ENCODE measurements around the gene SLX4IP. TPM values are rescaled to one million over a fixed set of nuclear protein-coding genes. Genes with fewer than 3 reads are reported as not detected.
A peak's percentile ranks its signal among the peaks of the same experiment; 100 is the strongest.

The SLX4IP gene
- total RNA-seq, 2 donors from 2014 or later = 6.4 to 7.7 TPM

- DNase-seq (no peak), ATAC-seq (no peak)
- intact Hi-C loops (cut with DNase I, micrococcal nuclease) = no loop called here
These were observed 223.1 kb downstream of the SLX4IP start for GRCh38 chr20:10658051-10658823.

GRCh38 chr20:10658876-10659632 is 223.9 kb downstream of the SLX4IP start:
- intact Hi-C loops (cut with DNase I, micrococcal nuclease) = no loop called here
- DNase-seq = no peak
- no peak for ATAC-seq

- intact Hi-C loops (cut with DNase I, micrococcal nuclease) = loop anchor here in 1 of 2 donors (10.0 kb wide), 1 partner anchor 105 kb away; no protein-coding TSS in a partner anchor
These were observed 224.8 kb downstream of the SLX4IP start for GRCh38 chr20:10659651-10660601.

GRCh38 chr20:10660661-10661060 is 225.6 kb downstream of the SLX4IP start:
- intact Hi-C loops (cut with DNase I, micrococcal nuclease) = loop anchor here in 1 of 2 donors (10.0 kb wide), 1 partner anchor 106 kb away; no protein-coding TSS in a partner anchor
- DNase-seq (no peak), ATAC-seq (no peak)

More at GRCh38 chr20:10659651-10660601, 224.8 kb downstream of the SLX4IP start:
- no peak for DNase-seq
- ATAC-seq = no peak

GRCh38 chr20:10661261-10661660 is 226.2 kb downstream of the SLX4IP start:
- intact Hi-C loops (cut with DNase I, micrococcal nuclease) = loop anchor here in 1 of 2 donors (10.0 kb wide), 1 partner anchor 106 kb away; no protein-coding TSS in a partner anchor
- no peak for DNase-seq
- ATAC-seq = no peak

- intact Hi-C loops (cut with DNase I, micrococcal nuclease) = loop anchor here in 1 of 2 donors (10.0 kb wide), 1 partner anchor 107 kb away; no protein-coding TSS in a partner anchor
- ATAC-seq (no peak), DNase-seq (no peak)
These were observed 227.0 kb downstream of the SLX4IP start for GRCh38 chr20:10662151-10662550.

- intact Hi-C loops (cut with DNase I, micrococcal nuclease) = loop anchor here in 1 of 2 donors (10.0 kb wide), 1 partner anchor 108 kb away; no protein-coding TSS in a partner anchor
- DNase-seq (no peak), ATAC-seq (no peak)
These were observed 227.8 kb downstream of the SLX4IP start for GRCh38 chr20:10662661-10663458.

- intact Hi-C loops (cut with DNase I, micrococcal nuclease) = loop anchor here in 1 of 2 donors (10.0 kb wide), 1 partner anchor 109 kb away; no protein-coding TSS in a partner anchor
- ATAC-seq (no peak), DNase-seq (no peak)
These were observed 228.7 kb downstream of the SLX4IP start for GRCh38 chr20:10663756-10664155.

GRCh38 chr20:10665027-10665561 is 230.0 kb downstream of the SLX4IP start:
- DNase-seq (no peak), ATAC-seq (peak; percentile 18)
- intact Hi-C loops (cut with DNase I, micrococcal nuclease) = loop anchor here in 1 of 2 donors (10.0 kb wide), 1 partner anchor 110 kb away; no protein-coding TSS in a partner anchor

GRCh38 chr20:10665791-10666190 is 230.7 kb downstream of the SLX4IP start:
- DNase-seq = no peak
- ATAC-seq = no peak
- intact Hi-C loops (cut with DNase I, micrococcal nuclease) = loop anchor here in 1 of 2 donors (10.0 kb wide), 1 partner anchor 111 kb away; no protein-coding TSS in a partner anchor

GRCh38 chr20:10666221-10667076 is 231.3 kb downstream of the SLX4IP start:
- DNase-seq (no peak), ATAC-seq (no peak)
- intact Hi-C loops (cut with DNase I, micrococcal nuclease) = loop anchor here in 1 of 2 donors (10.0 kb wide), 1 partner anchor 112 kb away; no protein-coding TSS in a partner anchor

- intact Hi-C loops (cut with DNase I, micrococcal nuclease) = loop anchor here in 1 of 2 donors (10.0 kb wide), 1 partner anchor 112 kb away; no protein-coding TSS in a partner anchor
- DNase-seq = no peak
- no peak for ATAC-seq
These were observed 231.9 kb downstream of the SLX4IP start for GRCh38 chr20:10667077-10667401.

- intact Hi-C loops (cut with DNase I, micrococcal nuclease) = loop anchor here in 1 of 2 donors (10.0 kb wide), 1 partner anchor 113 kb away; no protein-coding TSS in a partner anchor
- DNase-seq (no peak), ATAC-seq (no peak)
These were observed 232.6 kb downstream of the SLX4IP start for GRCh38 chr20:10667560-10668167.

- no peak for DNase-seq
- no peak for ATAC-seq
- intact Hi-C loops (cut with DNase I, micrococcal nuclease) = loop anchor here in 1 of 2 donors (10.0 kb wide), 1 partner anchor 114 kb away; no protein-coding TSS in a partner anchor
These were observed 233.7 kb downstream of the SLX4IP start for GRCh38 chr20:10668677-10669368.

- ATAC-seq (no peak), DNase-seq (no peak)
- intact Hi-C loops (cut with DNase I, micrococcal nuclease) = loop anchor here in 1 of 2 donors (5.0 to 10.0 kb wide), 3 partner anchors 115 to 875 kb away; no protein-coding TSS in a partner anchor
These were observed 234.8 kb downstream of the SLX4IP start for GRCh38 chr20:10669843-10670446.
